Panc1 (cell line): ENCODE results near the gene ADGRE3.

Experiments
- CTCF ChIP-seq: fragments of 450-650 bp; IDR thresholded peaks from 2 replicates; pipeline ENCODE4 v1.5.1; 2017; ENCODE audit warnings: mild to moderate bottlenecking
- POLR2AphosphoS5 ChIP-seq: IDR thresholded peaks from 2 replicates; pipeline ENCODE4 v1.6.1; 2012; ENCODE audit warnings: mild to moderate bottlenecking, low read depth, low read length, moderate library complexity
- REST ChIP-seq, 2 experiments: IDR thresholded peaks; 2 replicates each; pipeline ENCODE4 v1.6.1; 2011 to 2012; ENCODE audit warnings: low read depth in 2 of 2, control low read depth in 1 of 2, low read length in 1 of 2, mild to moderate bottlenecking in 1 of 2, moderate library complexity in 1 of 2; ENCODE audit not compliant: insufficient read depth in 1 of 2
- SIN3A ChIP-seq: IDR thresholded peaks from 2 replicates; pipeline ENCODE4 v1.6.1; 2012; ENCODE audit warnings: low read depth, mild to moderate bottlenecking, low read length, moderate library complexity, borderline replicate concordance; ENCODE audit not compliant: insufficient read depth
- TCF7L2 ChIP-seq: IDR thresholded peaks from 2 replicates; pipeline ENCODE4 v1.6.1; 2011; ENCODE audit warnings: mild to moderate bottlenecking, low read depth, low read length, inconsistent platforms

GRCh38 chr19:14577264-14577663 is 97.4 kb downstream of the ADGRE3 start:
- no peak for TF ChIP-seq SIN3A
- no peak for TF ChIP-seq CTCF
- no peak for TF ChIP-seq POLR2AphosphoS5
- TF ChIP-seq REST (IDR thresholded peaks at IDR 0.05; ENCODE audit: insufficient read depth in 1 of 2, low read depth in 2 of 2, low read length in 1 of 2): no peak
- no peak for TF ChIP-seq TCF7L2
